Loucy (cell line): ENCODE measurements around the gene HSD17B12.

Experiments used
- H2AFZ ChIP-seq: fragments of 200-600 bp; sonication (generic); 2 replicates; pipeline ENCODE4 v1.6.0; 2016; ENCODE audit warnings: antibody characterized with exemption, mild to moderate bottlenecking, low read length, moderate library complexity
- H3F3A ChIP-seq: fragments of 200-600 bp; 2 replicates; pipeline ENCODE4 v1.6.0; 2016; ENCODE audit warnings: antibody characterized with exemption, low read depth, mild to moderate bottlenecking
- H3K27me3 ChIP-seq: fragments of 200-600 bp; sonication (generic); 2 replicates; pipeline ENCODE4 v1.6.1; 2014; ENCODE audit warnings: low read length, mild to moderate bottlenecking; ENCODE audit not compliant: insufficient read depth, poor library complexity, severe bottlenecking
- H3K36me3 ChIP-seq: fragments of 200-600 bp; sonication (generic); 2 replicates; pipeline ENCODE4 v1.6.1; 2016; ENCODE audit warnings: low read length; ENCODE audit not compliant: insufficient read depth
- H3K4me1 ChIP-seq: fragments of 200-600 bp; sonication (generic); 2 replicates; pipeline ENCODE4 v1.5.1; 2014; ENCODE audit warnings: low read length, mild to moderate bottlenecking; ENCODE audit not compliant: insufficient read depth, poor library complexity, severe bottlenecking
- H3K4me2 ChIP-seq: fragments of 200-600 bp; sonication (generic); 2 replicates; pipeline ENCODE4 v1.6.0; 2014; ENCODE audit warnings: antibody characterized with exemption, low read length, low read depth, mild to moderate bottlenecking; ENCODE audit not compliant: poor library complexity, severe bottlenecking
- H3K4me3 ChIP-seq: fragments of 200-600 bp; sonication (generic); 2 replicates; pipeline ENCODE4 v1.5.1; 2014; ENCODE audit warnings: low read length, mild to moderate bottlenecking, mixed read lengths; ENCODE audit not compliant: poor library complexity, severe bottlenecking
- H3K79me2 ChIP-seq: fragments of 200-600 bp; sonication (generic); 2 replicates; pipeline ENCODE4 v1.6.1; 2014; ENCODE audit warnings: low read length; ENCODE audit not compliant: insufficient read depth
- H3K9ac ChIP-seq: fragments of 200-600 bp; sonication (generic); 2 replicates; pipeline ENCODE4 v1.6.0; 2014; ENCODE audit warnings: mild to moderate bottlenecking, low read depth, low read length, moderate library complexity; ENCODE audit not compliant: poor library complexity, severe bottlenecking
- H3K9me2 ChIP-seq: fragments of 200-600 bp; sonication (generic); replicated peaks from 2 replicates; pipeline ENCODE4 v1.6.1; 2016; ENCODE audit warnings: low read depth, low read length, mixed read lengths
- H3K9me3 ChIP-seq: fragments of 200-600 bp; sonication (generic); 2 replicates; pipeline ENCODE4 v1.6.1; 2014; ENCODE audit warnings: mild to moderate bottlenecking, antibody characterized with exemption, low read length, low read depth; ENCODE audit not compliant: insufficient read depth
- H4K20me1 ChIP-seq: fragments of 200-600 bp; sonication (generic); 2 replicates; pipeline ENCODE4 v1.6.0; 2014; ENCODE audit warnings: antibody characterized with exemption, low read length, mild to moderate bottlenecking; ENCODE audit not compliant: insufficient read depth, poor library complexity, severe bottlenecking
- EZH2phosphoT487 ChIP-seq: fragments of 200-600 bp; IDR thresholded peaks from 2 replicates; pipeline ENCODE4 v1.6.1; 2018; ENCODE audit warnings: antibody characterized with exemption, mild to moderate bottlenecking, moderate library complexity, borderline replicate concordance
- TF ChIP-seq, protein P1 (sequence below): fragments of 200-600 bp; sonication (generic); conservative IDR thresholded peaks from 2 replicates; pipeline ENCODE4 v1.5.1; 2014; ENCODE audit warnings: mild to moderate bottlenecking, antibody characterized with exemption, low read length

The HSD17B12 gene

DNA sequence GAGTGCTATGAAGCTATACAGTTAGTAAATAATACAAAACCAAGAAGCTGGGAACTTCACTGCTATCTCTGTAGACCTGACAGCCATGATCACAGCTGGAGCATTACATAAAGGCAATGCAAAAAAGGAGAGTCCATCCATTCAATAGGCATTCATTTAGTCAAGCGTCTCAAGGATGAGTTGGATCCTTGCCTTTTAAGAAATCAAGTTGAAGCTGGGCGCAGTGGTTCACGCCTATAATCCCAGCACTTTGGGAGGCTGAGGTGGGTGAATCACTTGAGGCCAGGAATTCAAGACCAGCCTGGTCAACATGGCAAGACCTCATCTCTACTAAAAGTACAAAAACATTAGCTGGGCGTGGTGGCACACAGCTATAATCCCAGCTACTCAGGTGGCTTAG is 152.0 kb downstream of the HSD17B12 start:
- no peaks in the 10 kb centered on the region for H3K9me2 ChIP-seq
- H3K9ac ChIP-seq: no peak overlapping the region
- no peak overlapping the region for H3K4me3 ChIP-seq
- no peaks in the 10 kb centered on the region for H4K20me1 ChIP-seq
- H3K4me1 ChIP-seq: no peaks in the 10 kb centered on the region
- peaks cover 5% of the 10 kb centered on the region; the same call in 1 of the 2 replicates for H3K36me3 ChIP-seq
- no peak overlapping the region for H3K4me2 ChIP-seq
- TF ChIP-seq, protein P1, sequence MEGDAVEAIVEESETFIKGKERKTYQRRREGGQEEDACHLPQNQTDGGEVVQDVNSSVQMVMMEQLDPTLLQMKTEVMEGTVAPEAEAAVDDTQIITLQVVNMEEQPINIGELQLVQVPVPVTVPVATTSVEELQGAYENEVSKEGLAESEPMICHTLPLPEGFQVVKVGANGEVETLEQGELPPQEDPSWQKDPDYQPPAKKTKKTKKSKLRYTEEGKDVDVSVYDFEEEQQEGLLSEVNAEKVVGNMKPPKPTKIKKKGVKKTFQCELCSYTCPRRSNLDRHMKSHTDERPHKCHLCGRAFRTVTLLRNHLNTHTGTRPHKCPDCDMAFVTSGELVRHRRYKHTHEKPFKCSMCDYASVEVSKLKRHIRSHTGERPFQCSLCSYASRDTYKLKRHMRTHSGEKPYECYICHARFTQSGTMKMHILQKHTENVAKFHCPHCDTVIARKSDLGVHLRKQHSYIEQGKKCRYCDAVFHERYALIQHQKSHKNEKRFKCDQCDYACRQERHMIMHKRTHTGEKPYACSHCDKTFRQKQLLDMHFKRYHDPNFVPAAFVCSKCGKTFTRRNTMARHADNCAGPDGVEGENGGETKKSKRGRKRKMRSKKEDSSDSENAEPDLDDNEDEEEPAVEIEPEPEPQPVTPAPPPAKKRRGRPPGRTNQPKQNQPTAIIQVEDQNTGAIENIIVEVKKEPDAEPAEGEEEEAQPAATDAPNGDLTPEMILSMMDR: no peak
- TF ChIP-seq EZH2phosphoT487: no peak
- H3K27me3 ChIP-seq: no peaks in the 10 kb centered on the region
- H3K79me2 ChIP-seq: no peaks in the 10 kb centered on the region
- H3F3A ChIP-seq: no peaks in the 10 kb centered on the region
- H3K9me3 ChIP-seq: no peaks in the 10 kb centered on the region
- no peak overlapping the region for H2AFZ ChIP-seq

DNA sequence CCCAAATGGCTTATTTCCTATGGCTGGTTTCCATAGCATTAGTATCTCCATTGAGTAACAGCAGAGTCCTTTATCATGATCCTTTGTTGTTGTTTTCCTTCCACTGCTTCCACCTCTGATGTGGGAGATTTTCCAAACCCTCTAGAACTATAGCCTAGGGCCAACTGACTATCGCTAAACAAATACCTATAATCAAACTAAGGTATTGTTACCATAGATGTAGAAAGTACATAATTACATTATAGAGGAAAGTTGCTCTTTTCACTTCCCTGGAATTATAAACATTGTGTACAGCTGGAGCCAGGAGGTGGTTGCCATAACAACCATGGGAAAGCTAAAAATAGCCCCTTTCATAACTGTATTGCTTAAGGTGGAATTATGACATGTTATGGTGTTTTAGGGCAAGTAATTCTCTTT is 153.1 kb downstream of the HSD17B12 start:
- Histone ChIP-seq H3K27me3 (no peaks in the 10 kb centered on the region), H3K9ac (no peak overlapping the region), H3K4me2 (no peak overlapping the region), H3K79me2 (no peaks in the 10 kb centered on the region), H3K9me2 (no peaks in the 10 kb centered on the region), H3F3A (no peaks in the 10 kb centered on the region), H2AFZ (no peak overlapping the region), H4K20me1 (no peaks in the 10 kb centered on the region), H3K4me1 (no peaks in the 10 kb centered on the region), H3K9me3 (no peaks in the 10 kb centered on the region), H3K4me3 (no peak overlapping the region), H3K36me3 (peaks cover 5% of the 10 kb centered on the region; the same call in 1 of the 2 replicates)
- TF ChIP-seq EZH2phosphoT487: no peak
- TF ChIP-seq, protein P1: no peak

DNA sequence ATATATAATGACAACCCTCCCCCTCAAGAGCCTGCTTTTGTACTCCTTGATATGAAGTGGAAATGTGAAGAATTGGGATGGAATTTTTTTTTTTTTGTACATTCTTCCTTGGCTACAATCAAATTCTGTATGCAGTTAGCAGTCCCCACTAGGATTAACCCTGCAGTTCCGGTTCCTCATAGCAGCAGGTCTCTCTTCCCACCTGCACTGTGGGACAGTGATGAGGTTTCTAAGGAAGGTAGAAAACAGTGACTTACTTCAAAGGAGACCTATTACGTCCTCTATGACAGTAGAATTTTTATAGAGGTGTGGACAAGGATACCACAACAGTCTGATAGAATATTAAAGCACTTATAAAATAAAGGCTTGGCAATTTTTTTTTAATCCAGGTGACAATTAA is 153.7 kb downstream of the HSD17B12 start:
- peaks cover 7% of the 10 kb centered on the region; the same call in 1 of the 2 replicates for H3K36me3 ChIP-seq

More for the DNA sequence above, 153.7 kb downstream of the HSD17B12 start:
- no peaks in the 10 kb centered on the region for H3K9me3 ChIP-seq
- H3K9ac ChIP-seq: no peak overlapping the region
- no peak overlapping the region for H2AFZ ChIP-seq
- H3F3A ChIP-seq: no peaks in the 10 kb centered on the region
- no peak overlapping the region for H3K4me2 ChIP-seq
- no peak overlapping the region for H3K4me3 ChIP-seq
- H3K9me2 ChIP-seq: no peaks in the 10 kb centered on the region
- no peak for TF ChIP-seq EZH2phosphoT487
- TF ChIP-seq, protein P1: no peak
- no peaks in the 10 kb centered on the region for H4K20me1 ChIP-seq
- H3K79me2 ChIP-seq: no peaks in the 10 kb centered on the region
- H3K4me1 ChIP-seq: no peaks in the 10 kb centered on the region
- H3K27me3 ChIP-seq: no peaks in the 10 kb centered on the region
